GM12878 (cell line): ENCODE measurements around the gene CP. TPM values are rescaled to one million over a fixed set of nuclear protein-coding genes. Genes with fewer than 3 reads are reported as not detected.

Experiments
- ATAC-seq: fragments of 200-7000 bp; cut with Tn5 transposase; 3 replicates; pipeline ENCODE4 v1.9.1; 2020; ENCODE audit warnings: mild to moderate bottlenecking, moderate library complexity
- BruUV-seq: library from RNA; stranded (reverse); fragments of 400-500 nt; replicated peaks from 2 replicates; lab custom pipeline; 2021; lab: Mats Ljungman, UMichigan
- CTCF ChIA-PET: fragments of 300-600 bp; sonication (Branson Sonifier 250); formaldehyde crosslinking; extraction: SDS; loops from one replicate; lab custom pipeline; 2021; ENCODE audit warnings: inconsistent platforms; lab: Yijun Ruan, JAX
- POLR2A ChIA-PET: fragments of 350-600 bp; formaldehyde crosslinking; extraction: SDS; loops from one replicate; lab custom pipeline; 2021; ENCODE audit warnings: inconsistent platforms; lab: Charles Lee
- RAD21 ChIA-PET: fragments of 300-600 bp; sonication (Branson Sonifier 250); formaldehyde crosslinking; loops from one replicate; lab custom pipeline; 2023; ENCODE audit warnings: antibody characterized with exemption; ENCODE audit not compliant: unreplicated experiment; lab: Charles Lee
- SMC1A ChIA-PET: fragments of 300-600 bp; sonication (Branson Sonifier 250); formaldehyde crosslinking; loops from one replicate; lab custom pipeline; 2023; ENCODE audit not compliant: unreplicated experiment, uncharacterized antibody; lab: Charles Lee
- DNase-seq: peaks from one replicate; pipeline ENCODE4 v3.0.0-alpha.2; 2011; ENCODE audit warnings: low read depth, low spot score
- FAIRE-seq: peaks from 3 replicates; lab custom pipeline; 2011; peaks lifted over from hg19 to GRCh38; lab: Jason Lieb, UNC
- H2AFZ ChIP-seq: 2 replicates; pipeline ENCODE4 v1.6.0; 2011; ENCODE audit warnings: low read depth, low read length, control low read depth; ENCODE audit not compliant: control insufficient read depth
- H3K27ac ChIP-seq: 2 replicates; pipeline ENCODE4 v1.5.1; 2011; ENCODE audit warnings: control low read depth; ENCODE audit not compliant: control insufficient read depth, insufficient read depth
- H3K27me3 ChIP-seq, 2 experiments: replicated peaks in 1 of 2; 2 replicates each; pipeline versions ENCODE4 v1.6.0 to v1.6.1; 2011; ENCODE audit warnings: low read length in 1 of 2; ENCODE audit not compliant: control insufficient read depth in 2 of 2, insufficient read depth in 2 of 2
- H3K36me3 ChIP-seq, 2 experiments: 2 replicates each; pipeline ENCODE4 v1.5.1; 2011; ENCODE audit warnings: low read length in 1 of 2; ENCODE audit not compliant: control insufficient read depth in 2 of 2, insufficient read depth in 2 of 2
- H3K4me1 ChIP-seq: 2 replicates; pipeline ENCODE4 v1.6.1; 2011; ENCODE audit warnings: mild to moderate bottlenecking, low read length, moderate library complexity, mixed read lengths; ENCODE audit not compliant: control insufficient read depth, insufficient read depth
- H3K4me2 ChIP-seq: 2 replicates; pipeline ENCODE4 v1.6.0; 2011; ENCODE audit warnings: control low read depth; ENCODE audit not compliant: control insufficient read depth, insufficient read depth
- H3K4me3 ChIP-seq: fragments of 200-600 bp; sonication (generic); 2 replicates; pipeline ENCODE4 v1.5.1; 2016
- H3K79me2 ChIP-seq: 2 replicates; pipeline ENCODE4 v1.6.0; 2011; ENCODE audit warnings: low read length; ENCODE audit not compliant: control insufficient read depth, insufficient read depth
- H3K9ac ChIP-seq: 2 replicates; pipeline ENCODE4 v1.8.0; 2011; ENCODE audit warnings: low read length, control low read depth, mixed read lengths; ENCODE audit not compliant: control insufficient read depth, insufficient read depth
- H3K9me3 ChIP-seq: replicated peaks from 3 replicates; pipeline ENCODE4 v1.5.1; 2011; ENCODE audit warnings: mild to moderate bottlenecking, low read length; ENCODE audit not compliant: control insufficient read depth, insufficient read depth
- H4K20me1 ChIP-seq: 2 replicates; pipeline ENCODE4 v1.6.0; 2011; ENCODE audit not compliant: control insufficient read depth, insufficient read depth
- ATF2 ChIP-seq: IDR thresholded peaks from 2 replicates; pipeline ENCODE4 v1.6.1; 2012; ENCODE audit warnings: low read length, inconsistent platforms
- BACH1 ChIP-seq: fragments of 450-650 bp; IDR thresholded peaks from 2 replicates; pipeline ENCODE4 v1.6.1; 2017; ENCODE audit warnings: mild to moderate bottlenecking, borderline replicate concordance
- BCL3 ChIP-seq: IDR thresholded peaks from 2 replicates; pipeline ENCODE4 v1.6.1; 2011; ENCODE audit warnings: borderline replicate concordance, low read depth, mild to moderate bottlenecking, moderate library complexity, low read length; ENCODE audit not compliant: insufficient read depth, poor library complexity, severe bottlenecking
- CHD4 ChIP-seq: fragments of 200-600 bp; sonication (generic); IDR thresholded peaks from 2 replicates; pipeline ENCODE4 v1.6.1; 2016; ENCODE audit warnings: mild to moderate bottlenecking
- CUX1 ChIP-seq: IDR thresholded peaks from 2 replicates; pipeline ENCODE4 v1.6.1; 2012; ENCODE audit warnings: improper control_type of control experiment, low read depth, low read length; ENCODE audit not compliant: insufficient replicate concordance
- E2F4 ChIP-seq: IDR thresholded peaks from 2 replicates; pipeline ENCODE4 v1.6.1; 2012; ENCODE audit warnings: low read depth, low read length, improper control_type of control experiment
- HDAC6 ChIP-seq: fragments of 200-600 bp; sonication (generic); IDR thresholded peaks from one replicate; pipeline ENCODE4 v1.8.0; 2017; ENCODE audit warnings: antibody characterized with exemption; ENCODE audit not compliant: unreplicated experiment
- HSF1 ChIP-seq: fragments of 150-350 bp; IDR thresholded peaks from 2 replicates; pipeline ENCODE4 v1.6.1; 2014; ENCODE audit warnings: mild to moderate bottlenecking, low read depth, low read length
- MEF2B ChIP-seq: fragments of 450-650 bp; IDR thresholded peaks from 2 replicates; pipeline ENCODE4 v1.6.1; 2018; ENCODE audit warnings: mild to moderate bottlenecking, moderate library complexity; ENCODE audit not compliant: partially characterized antibody, poor library complexity, severe bottlenecking
- MYC ChIP-seq: IDR thresholded peaks from 2 replicates; pipeline ENCODE4 v1.6.1; 2011; ENCODE audit warnings: mild to moderate bottlenecking, low read length, moderate library complexity, inconsistent platforms; ENCODE audit not compliant: insufficient read depth, insufficient replicate concordance, insufficient read length, severe bottlenecking
- SMARCA5 ChIP-seq: fragments of 450-650 bp; IDR thresholded peaks from 2 replicates; pipeline ENCODE4 v1.6.1; 2017; ENCODE audit warnings: mild to moderate bottlenecking
- WGBS: methylation state at CpG from one replicate; pipeline ENCODE4 v1.1.6; 2016; ENCODE audit warnings: low lambda C conversion rate; ENCODE audit not compliant: insufficient replicate concordance, insufficient coverage; ENCODE audit errors: missing lambda C conversion rate; 5-methylcytosine and 5-hydroxymethylcytosine counted together
- in situ Hi-C: fragments of 300-500 bp; cut with MboI; formaldehyde crosslinking; loops from 9 replicates; pipeline ENCODE4 v1.14.3; 2018; ENCODE audit warnings: mixed read lengths
- intact Hi-C: fragments of 100-400 bp; cut with micrococcal nuclease; formaldehyde crosslinking; loops from one replicate; pipeline ENCODE4 v1.14.2; 2022; ENCODE audit not compliant: unreplicated experiment
- polyA plus RNA-seq, 11 experiments: library from polyadenylated mRNA; depleted of rRNA in 4 of 11; unstranded in 6 of 11; stranded (reverse) in 5 of 11; fragments of >200 nt; fragmentation: Nextera tagmentation in 4 of 11; fragmentation: Illumina TruSeq in 1 of 11; extraction: Ambion mirVana in 4 of 11; extraction: Trizol in 1 of 11; gene quantifications; 1 replicate in 1 of 11; 2 replicates in 10 of 11; pipeline versions ENCODE4 v1.2.1 to v1.2.3, GENCODE V29; 2011 to 2016; ENCODE audit warnings: inconsistent platforms in 2 of 11, missing spikeins in 2 of 11, low read depth in 1 of 11
- total RNA-seq, 4 experiments: library from RNA; depleted of rRNA in 3 of 4; stranded (reverse); fragments of >200 nt in 3 of 4; fragmentation: Illumina TruSeq in 1 of 4; extraction: Trizol in 1 of 4; gene quantifications; 2 replicates each; pipeline versions ENCODE4 v1.2.1 to v1.2.3, GENCODE V29; 2013 to 2021

Gene CP
- total and polyA plus RNA-seq, 10 of the 15 experiments (the other 5 are each of a cell fraction or from before 2014, with no cell fraction given): 0.14 to 1.2 (median 0.30) TPM; not detected in 6

GRCh38 chr3:149170672-149171071 lies 51.0 kb downstream of the CP start:
- in situ Hi-C loops: no loop called here
- CTCF ChIA-PET: no interaction called here
- TF ChIP-seq HSF1 (no peak), SMARCA5 (no peak), MYC (no peak), MEF2B (no peak), BCL3 (no peak), HDAC6 (no peak), CUX1 (no peak), E2F4 (no peak), BACH1 (no peak), ATF2 (no peak), CHD4 (no peak)

More at GRCh38 chr3:149170672-149171071, 51.0 kb downstream of the CP start:
- H3K4me2 ChIP-seq: no peak overlapping the region
- intact Hi-C loops: no loop called here
- no peak overlapping the region for H3K9ac ChIP-seq
- no peak overlapping the region for H2AFZ ChIP-seq
- peaks cover 9% of the 10 kb centered on the region; the same call in 1 of the 2 replicates for H3K4me1 ChIP-seq
- ChIA-PET RAD21 (no interaction called here), POLR2A (no interaction called here), SMC1A (interaction anchor here (1.0 kb wide), 1 partner anchor 24 kb away, joined by 4 read pairs; no protein-coding TSS in a partner anchor)
- no peaks in the 10 kb centered on the region for H3K79me2 ChIP-seq
- H3K9me3 ChIP-seq: no peaks in the 10 kb centered on the region
- DNase-seq (no peak), FAIRE-seq (no peak), ATAC-seq (no peak)
- WGBS: 99% methylated on average over 7 of the region's 7 CpGs
- no TSS peak for BruUV-seq
- no peak overlapping the region for H3K27ac ChIP-seq
- H3K4me3 ChIP-seq: no peak overlapping the region
- H3K36me3 ChIP-seq: peaks cover 0 to 2% of the 10 kb centered on the region in 2 experiments; a peak in 1 of 4 replicates
- H3K27me3 ChIP-seq: no peaks in the 10 kb centered on the region
- H4K20me1 ChIP-seq: no peaks in the 10 kb centered on the region
